Cerebellar cortex (tissue), 1 donor: ENCODE measurements around the gene DNAH17.

Experiments
- DNase-seq: peaks from one replicate; pipeline ENCODE4 v3.0.0-alpha.2; 2015; ENCODE audit warnings: low spot score

DNAH17 gene

GRCh38 chr17:78411241-78411857 is 165.8 kb downstream of the DNAH17 start:
- DNase-seq, result no peak

- peak; percentile 61 for DNase-seq
Measured at GRCh38 chr17:78409191-78409928, 167.8 kb downstream of the DNAH17 start.

GRCh38 chr17:78408476-78409050 is 168.6 kb downstream of the DNAH17 start:
- DNase-seq, result no peak

- DNase-seq, result no peak
Measured at GRCh38 chr17:78407387-78408000, 169.7 kb downstream of the DNAH17 start.

GRCh38 chr17:78406920-78407319 is 170.3 kb downstream of the DNAH17 start:
- no peak for DNase-seq

GRCh38 chr17:78406396-78406795 is 170.8 kb downstream of the DNAH17 start:
- DNase-seq, result no peak

- DNase-seq, result no peak
Measured at GRCh38 chr17:78403822-78404221, 173.4 kb downstream of the DNAH17 start.

- DNase-seq, result no peak
Measured at GRCh38 chr17:78401891-78402290, 175.3 kb downstream of the DNAH17 start.

- DNase-seq, result no peak
Measured at GRCh38 chr17:78401246-78401645, 175.9 kb downstream of the DNAH17 start.

- no peak for DNase-seq
Measured at GRCh38 chr17:78400581-78401240, 176.5 kb downstream of the DNAH17 start.

- no peak for DNase-seq
Measured at GRCh38 chr17:78399693-78400144, 177.5 kb downstream of the DNAH17 start.

GRCh38 chr17:78399028-78399692 is 178.0 kb downstream of the DNAH17 start:
- no peak for DNase-seq

GRCh38 chr17:78398390-78398789 is 178.8 kb downstream of the DNAH17 start:
- DNase-seq, result no peak

GRCh38 chr17:78397681-78398101 is 179.5 kb downstream of the DNAH17 start:
- no peak for DNase-seq

GRCh38 chr17:78396441-78397337 is 180.5 kb downstream of the DNAH17 start:
- DNase-seq, result no peak

GRCh38 chr17:78395155-78395554 is 182.0 kb downstream of the DNAH17 start:
- no peak for DNase-seq

GRCh38 chr17:78394209-78394608 is 183.0 kb downstream of the DNAH17 start:
- DNase-seq, result no peak

GRCh38 chr17:78393575-78393974 is 183.6 kb downstream of the DNAH17 start:
- no peak for DNase-seq

GRCh38 chr17:78392295-78392694 is 184.9 kb downstream of the DNAH17 start:
- DNase-seq, result no peak

GRCh38 chr17:78391843-78392242 is 185.4 kb downstream of the DNAH17 start:
- DNase-seq, result no peak

- DNase-seq, result no peak
Measured at GRCh38 chr17:78391051-78391431, 186.2 kb downstream of the DNAH17 start.
